Stimulated activated CD8-positive, alpha-beta memory T cell treated with anti-CD3 and anti-CD28 coated beads, Interleukin-12 subunit alpha, Interleukin-12 subunit beta, amount 100 ng/mL, for 24 hours (primary cell): ENCODE measurements around the gene GPD1.
"Not testable (repeated sequence)": the region's sequence is repeated elsewhere in the genome, so short reads cannot be mapped to it uniquely, and the experiment has no call there.

Experiments
- DNase-seq: peaks from one replicate; pipeline ENCODE4 v3.0.0-alpha.2; 2020; ENCODE audit errors: extremely low read depth

GPD1 gene

DNA sequence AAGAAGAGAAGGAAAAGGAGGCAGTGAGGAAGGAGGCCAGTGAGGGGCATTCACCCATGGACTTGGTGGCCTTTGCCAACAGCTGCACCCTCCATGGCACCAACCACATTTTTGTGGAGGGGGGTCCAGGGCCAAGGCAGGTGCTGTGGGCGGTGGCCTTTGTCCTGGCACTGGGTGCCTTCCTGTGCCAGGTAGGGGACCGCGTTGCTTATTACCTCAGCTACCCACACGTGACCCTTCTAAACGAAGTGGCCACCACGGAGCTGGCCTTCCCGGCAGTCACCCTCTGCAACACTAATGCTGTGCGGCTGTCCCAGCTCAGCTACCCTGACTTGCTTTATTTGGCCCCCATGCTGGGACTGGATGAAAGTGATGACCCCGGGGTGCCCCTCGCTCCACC, 30.1 kb upstream of the GPD1 start:
- no peak for DNase-seq

GRCh38 chr12:50074936-50075807, 28.6 kb upstream of the GPD1 start:
- DNase-seq: peak; percentile 53

DNA sequence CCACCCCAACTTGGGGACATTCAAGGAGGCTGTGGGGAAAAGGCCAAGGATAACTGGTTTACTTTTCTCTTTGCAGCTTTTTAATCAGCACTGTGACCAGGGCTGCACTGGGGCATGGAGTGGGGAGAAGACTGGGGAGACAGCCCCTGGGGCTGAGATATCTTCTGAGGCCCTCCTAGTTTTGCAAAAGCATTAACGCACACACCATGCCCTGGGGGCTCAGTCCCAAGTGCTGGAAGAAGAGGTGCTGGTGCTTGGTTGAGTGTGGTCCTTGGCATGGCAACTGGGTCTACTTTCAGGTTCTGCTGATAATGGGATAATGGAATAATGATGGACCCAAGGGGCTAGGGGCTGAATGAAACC, 28.0 kb upstream of the GPD1 start:
- DNase-seq: no peak

DNA sequence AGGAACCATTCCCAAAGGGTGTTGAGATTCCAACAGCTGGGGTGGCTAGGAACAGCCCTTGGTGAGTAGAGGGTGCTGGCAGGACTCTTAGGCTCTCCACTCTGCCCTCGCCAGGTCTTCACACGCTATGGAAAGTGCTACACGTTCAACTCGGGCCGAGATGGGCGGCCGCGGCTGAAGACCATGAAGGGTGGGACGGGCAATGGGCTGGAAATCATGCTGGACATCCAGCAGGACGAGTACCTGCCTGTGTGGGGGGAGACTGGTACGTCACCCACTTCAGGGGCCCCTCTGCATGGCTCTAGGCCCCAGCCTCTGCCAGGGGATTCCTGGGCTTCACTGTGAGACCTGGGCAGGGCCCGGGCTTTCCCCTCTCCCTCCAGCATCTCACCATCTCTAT, 26.7 kb upstream of the GPD1 start:
- DNase-seq: no peak

GRCh38 chr12:50078281-50078680, 25.5 kb upstream of the GPD1 start:
- DNase-seq: no peak

DNA sequence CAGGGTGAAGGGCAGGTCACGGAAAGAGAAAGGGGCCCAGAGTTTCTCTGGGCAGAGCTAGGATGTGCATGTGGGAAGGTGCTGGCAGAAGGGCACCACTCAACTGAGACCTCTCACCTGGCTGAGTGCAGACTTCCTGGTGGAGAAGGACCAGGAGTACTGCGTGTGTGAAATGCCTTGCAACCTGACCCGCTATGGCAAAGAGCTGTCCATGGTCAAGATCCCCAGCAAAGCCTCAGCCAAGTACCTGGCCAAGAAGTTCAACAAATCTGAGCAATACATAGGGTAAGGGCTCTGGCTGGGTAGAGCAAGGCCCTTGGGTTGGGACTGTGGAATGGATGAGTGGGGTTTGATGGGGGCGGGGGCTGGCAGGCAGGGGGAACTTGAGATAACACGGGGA, 24.0 kb upstream of the GPD1 start:
- no peak for DNase-seq

DNA sequence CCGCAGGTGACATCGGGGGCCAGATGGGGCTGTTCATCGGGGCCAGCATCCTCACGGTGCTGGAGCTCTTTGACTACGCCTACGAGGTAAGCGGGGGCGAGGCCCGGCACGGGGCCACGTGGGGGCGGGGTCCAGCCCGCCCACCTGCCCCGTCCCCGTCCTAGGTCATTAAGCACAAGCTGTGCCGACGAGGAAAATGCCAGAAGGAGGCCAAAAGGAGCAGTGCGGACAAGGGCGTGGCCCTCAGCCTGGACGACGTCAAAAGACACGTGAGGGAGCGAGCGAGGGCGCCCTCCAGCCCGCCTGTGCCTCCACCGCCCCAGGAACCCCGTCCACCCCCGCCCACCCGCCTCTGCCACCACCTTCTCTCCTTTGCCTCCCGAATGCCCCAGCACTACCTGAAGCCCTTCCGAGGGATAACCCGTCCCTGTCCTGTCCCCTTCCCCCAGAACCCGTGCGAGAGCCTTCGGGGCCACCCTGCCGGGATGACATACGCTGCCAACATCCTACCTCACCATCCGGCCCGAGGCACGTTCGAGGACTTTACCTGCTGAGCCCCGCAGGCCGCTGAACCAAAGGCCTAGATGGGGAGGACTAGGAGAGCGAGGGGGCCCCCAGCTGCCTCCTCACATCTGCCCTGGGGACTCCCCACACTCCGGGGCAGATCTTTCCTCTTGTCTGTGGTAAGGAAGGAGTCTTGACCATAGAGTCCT, 22.6 kb upstream of the GPD1 start:
- no peak for DNase-seq

DNA sequence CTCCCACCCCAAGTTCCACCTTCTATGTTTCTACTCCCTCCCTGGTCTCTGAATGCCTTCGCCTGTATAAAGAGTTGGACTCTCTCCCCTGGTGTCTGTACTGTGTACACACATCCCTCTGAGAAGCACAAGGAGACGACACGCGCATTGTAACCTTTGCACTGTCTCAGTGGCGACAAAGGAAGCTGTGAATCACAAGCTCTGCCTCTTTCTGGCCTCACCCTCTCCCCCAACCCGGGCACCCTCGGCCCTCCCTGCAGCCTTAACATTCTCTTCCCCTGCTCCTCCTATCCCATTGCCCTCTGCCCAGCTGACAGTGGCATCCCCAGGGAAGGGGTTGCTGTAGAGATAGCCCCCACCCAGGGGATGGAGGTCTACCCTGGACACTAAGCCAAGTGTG, 21.2 kb upstream of the GPD1 start:
- DNase-seq: no peak

- no peak for DNase-seq
Observed at GRCh38 chr12:50083301-50083700, 20.5 kb upstream of the GPD1 start.

DNA sequence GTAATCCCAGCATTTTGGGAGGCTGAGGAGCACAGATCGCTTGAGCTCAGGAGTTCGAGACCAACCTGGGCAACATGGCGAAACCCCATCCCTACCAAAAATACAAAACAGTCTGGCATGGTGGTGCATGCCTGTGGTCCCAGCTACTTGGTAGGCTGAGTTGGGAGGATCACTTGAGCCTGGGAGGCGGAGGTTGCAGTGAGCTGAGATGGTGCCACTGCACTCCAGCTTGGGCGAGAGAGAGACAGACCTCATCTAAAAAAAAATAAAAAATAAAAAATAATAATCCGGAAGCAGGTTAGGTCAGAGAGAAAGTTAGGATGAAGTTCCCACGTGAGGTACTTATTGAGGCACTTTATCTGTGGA, 19.4 kb upstream of the GPD1 start:
- not testable (repeated sequence) for DNase-seq

DNA sequence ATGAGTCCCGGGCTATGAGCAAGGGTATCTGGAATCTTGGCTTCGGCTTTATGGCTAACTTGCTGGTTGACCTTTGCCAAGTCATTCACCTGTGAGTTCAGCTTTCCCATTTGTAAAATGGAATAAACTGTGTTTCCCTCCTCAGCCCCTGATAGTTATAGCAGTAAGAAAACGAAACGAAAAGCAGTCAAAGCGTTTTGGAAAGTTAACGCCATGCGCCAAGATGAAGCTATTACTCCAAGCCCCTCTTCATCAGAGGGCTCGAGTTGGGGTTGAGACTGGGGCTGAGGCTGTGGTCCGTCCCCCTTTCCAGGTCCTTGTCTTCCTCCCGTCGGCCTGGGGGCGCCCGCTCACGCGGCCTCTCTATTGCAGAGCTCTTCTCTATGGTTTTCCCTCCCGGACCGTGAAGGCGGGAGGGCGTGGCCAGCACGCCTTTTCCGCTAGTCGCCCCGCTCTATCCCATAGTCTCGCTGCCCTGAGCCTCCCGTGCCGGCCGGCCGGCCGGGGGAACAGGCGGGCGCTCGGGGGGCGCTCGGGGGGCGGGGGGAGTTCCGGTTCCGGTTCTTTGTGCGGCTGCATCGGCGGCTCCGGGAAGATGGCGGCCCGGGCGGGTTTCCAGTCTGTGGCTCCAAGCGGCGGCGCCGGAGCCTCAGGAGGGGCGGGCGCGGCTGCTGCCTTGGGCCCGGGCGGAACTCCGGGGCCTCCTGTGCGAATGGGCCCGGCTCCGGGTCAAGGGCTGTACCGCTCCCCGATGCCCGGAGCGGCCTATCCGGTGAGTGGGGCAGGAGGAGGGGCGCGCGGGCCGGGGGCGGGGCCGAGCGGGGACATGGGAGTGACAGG, 18.8 kb upstream of the GPD1 start, which contains the start of gene SMARCD1:
Gene SMARCD1 (plus strand): TSS at position 568 of the 840 bp plus-strand sequence. CDS start 28 bp downstream, at position 596.
- peak; percentile 71 for DNase-seq

GRCh38 chr12:50085615-50086072, 18.2 kb upstream of the GPD1 start:
- DNase-seq: no peak

DNA sequence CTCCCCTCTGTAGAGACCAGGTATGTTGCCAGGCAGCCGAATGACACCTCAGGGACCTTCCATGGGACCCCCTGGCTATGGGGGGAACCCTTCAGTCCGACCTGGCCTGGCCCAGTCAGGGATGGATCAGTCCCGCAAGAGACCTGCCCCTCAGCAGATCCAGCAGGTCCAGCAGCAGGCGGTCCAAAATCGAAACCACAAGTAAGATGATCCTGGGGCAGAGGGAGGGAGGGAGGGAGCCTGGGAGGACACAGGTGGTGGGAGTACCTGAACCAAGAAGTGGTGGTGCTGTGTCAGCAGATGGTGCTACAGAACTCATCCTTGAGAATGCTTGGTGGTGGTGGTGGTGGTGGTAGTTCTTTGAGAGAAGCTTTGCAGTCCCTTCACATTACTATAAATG, 17.7 kb upstream of the GPD1 start:
- no peak for DNase-seq

DNA sequence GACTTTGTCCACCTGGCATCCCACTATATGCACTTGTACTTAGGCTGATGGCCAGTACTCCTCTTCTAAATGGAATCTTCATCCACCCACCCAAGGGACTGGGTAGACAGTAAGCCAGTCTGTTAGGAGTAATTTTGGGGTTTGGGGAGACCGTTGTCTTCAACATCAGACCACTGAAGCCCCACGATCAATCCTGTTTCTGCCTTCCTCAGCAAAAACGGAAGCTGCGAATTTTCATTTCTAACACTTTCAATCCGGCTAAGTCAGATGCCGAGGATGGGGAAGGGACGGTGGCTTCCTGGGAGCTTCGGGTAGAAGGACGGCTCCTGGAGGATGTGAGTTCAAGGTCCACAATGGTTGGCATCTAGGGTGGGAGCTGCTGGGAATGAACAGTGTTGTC, 16.7 kb upstream of the GPD1 start:
- DNase-seq: no peak

DNA sequence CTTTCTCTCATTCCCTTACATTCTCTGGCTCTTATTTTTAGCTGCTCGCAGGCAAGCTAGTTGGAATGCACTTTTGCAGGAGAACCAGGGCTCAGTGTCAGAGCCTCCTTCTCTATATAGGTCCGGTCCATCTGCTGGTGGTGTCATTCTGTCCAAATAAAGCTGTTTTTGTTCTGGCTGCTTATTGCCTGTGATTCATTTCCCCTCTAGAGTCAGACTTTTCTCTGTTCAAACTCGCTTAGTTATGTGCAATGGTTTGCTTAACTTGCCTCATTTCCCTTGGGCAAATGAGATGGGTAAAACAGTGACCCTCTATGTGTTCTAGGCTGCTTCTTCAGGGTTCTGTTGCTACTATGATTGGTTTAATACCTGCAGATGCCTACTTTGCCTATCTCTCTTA, 15.8 kb upstream of the GPD1 start:
- no peak for DNase-seq

DNA sequence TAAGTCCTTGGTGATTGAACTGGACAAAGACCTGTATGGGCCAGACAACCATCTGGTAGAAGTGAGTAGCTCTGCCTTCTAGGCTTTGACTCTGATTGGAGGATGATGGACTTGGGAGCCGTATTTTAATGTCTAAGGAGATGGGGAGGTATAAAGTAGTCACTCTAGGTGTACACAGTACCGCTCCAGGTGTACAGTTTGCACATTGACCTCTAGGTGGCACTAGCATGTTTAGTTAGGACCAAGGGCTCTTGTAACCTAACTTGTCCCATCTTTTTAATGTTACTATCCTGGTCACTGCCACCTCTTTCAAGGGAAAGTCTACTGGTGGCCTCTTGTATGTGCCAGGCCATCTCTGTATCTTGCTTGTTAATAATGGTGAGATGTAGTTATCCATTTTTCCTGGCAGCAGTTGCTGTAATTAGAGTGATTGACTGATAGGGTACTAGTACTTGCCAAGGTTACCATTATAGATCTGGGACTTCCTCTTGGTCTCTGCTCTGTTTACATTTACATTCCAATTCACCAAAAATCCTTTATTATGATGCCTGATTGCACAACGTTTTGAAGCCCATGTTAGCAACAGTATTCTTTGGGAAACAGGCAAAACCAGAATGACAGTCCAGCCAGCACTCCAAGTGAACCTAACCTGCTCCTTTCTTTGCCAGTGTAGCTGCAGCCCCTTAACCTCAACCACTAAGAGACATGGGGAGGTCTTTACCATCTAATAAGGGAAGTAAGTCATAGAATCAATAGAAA, 15.1 kb upstream of the GPD1 start:
- no peak for DNase-seq

DNA sequence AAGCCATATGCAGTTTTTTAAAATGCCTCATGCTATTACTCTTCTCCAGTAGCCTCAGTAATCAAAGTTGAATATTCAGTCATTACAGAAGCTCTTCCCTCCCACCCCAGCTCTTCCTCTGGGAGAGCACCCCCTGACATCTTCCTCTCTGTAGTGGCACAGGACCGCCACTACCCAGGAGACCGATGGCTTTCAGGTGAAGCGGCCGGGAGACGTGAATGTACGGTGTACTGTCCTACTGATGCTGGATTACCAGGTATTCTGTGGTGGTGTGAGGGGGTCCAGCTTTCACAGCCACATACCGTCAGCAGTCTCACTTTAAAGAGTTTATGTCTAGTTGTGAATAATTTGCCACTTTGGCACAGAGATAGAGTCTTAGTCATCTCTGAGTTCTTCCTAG, 14.1 kb upstream of the GPD1 start:
- DNase-seq: no peak

GRCh38 chr12:50090391-50090790, 13.4 kb upstream of the GPD1 start:
- DNase-seq: no peak

DNA sequence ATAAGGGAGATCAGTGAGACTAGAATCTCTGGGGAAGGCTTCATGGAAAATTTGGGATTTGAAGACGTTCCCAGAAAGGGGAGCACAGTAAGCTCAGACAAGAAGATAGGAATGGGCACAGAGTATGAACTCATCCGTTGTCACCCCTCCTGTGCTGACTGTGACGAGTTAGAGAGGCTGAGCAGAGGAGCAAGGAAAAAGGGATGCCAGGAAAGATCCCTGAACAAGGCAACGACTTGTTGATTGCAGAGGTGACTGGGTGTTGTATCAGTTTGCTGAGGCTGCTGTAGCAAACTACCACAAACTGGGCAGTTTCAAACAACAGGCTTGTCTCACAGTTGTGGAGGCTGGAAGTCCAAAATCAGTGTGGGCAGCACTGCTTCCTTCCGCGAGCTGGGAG, 5.9 kb upstream of the GPD1 start:
- no peak for DNase-seq

DNA sequence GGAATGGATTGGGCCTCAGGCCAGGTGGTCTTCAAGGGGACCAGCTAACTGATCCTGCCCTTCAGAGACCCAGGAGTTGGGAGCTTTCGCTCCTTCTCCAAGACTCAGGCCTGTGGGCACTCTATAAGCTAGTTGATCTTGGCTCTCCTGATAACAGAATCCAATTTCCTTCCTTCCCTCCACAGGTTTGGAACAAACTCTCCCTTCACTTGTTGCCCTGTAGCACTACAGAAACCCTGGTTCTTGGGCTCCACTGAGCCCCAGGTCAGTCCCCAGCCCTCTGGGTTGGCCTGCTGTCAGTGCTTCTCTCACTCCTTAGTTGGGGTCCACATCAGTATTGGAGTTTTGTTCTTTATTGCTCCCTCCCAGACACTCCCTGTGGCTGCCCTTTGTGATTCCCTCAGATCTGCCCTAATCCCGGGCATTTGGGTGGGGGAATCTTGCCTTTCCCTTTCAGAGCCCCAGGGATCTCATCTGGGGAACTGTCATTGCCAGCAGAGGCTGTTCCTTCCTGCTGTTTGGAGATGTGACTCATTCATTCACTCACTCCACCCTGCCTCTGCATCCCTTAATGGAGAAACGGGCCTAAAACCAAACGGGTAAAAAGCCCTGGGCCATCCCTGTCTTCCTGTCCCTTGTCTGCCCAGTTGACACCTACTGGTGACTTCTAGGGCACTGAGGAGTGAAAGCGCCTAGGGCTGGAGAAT, 4.4 kb upstream of the GPD1 start:
- DNase-seq: no peak

DNA sequence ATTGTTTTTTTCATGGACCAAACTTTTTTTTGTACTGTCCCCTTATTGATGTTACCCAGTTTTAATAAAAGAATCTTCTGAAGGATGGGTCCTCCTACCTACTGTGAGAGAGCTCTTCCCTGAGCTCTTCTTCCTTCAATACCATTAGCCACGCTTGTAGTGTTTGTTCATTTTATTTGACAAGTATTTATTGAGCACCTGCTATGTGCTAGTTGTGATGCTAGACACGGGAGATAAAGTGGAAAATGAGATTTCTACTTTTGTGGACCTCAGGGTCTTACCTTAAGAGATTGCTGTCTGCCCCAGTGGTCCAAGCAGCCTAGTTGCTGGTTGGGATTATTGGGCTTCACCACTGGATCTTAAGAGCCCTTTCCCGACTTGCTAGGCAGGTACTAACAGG, 3.2 kb upstream of the GPD1 start:
- no peak for DNase-seq
